Measurements from ENCODE around the gene PAX1. TPM values are rescaled to one million over a fixed set of nuclear protein-coding genes. Genes with fewer than 3 reads are reported as not detected.

The PAX1 gene
- total and polyA plus RNA-seq, 12 donors = not detected

GRCh38 chr20:21713901-21714296, 8.4 kb downstream of the PAX1 start:
- 2 to 3% methylated on average over 26 of the region's 26 CpGs for WGBS, 2 donors
- Histone ChIP-seq H3K4me1 (peaks cover 0 to 3% (median 0%) of the 10 kb centered on the region in 9 donors), H3K9me3 (no peaks in the 10 kb centered on the region), H3K4me3 (no peak overlapping the region), H3K36me3 (no peaks in the 10 kb centered on the region), H3K27me3 (peaks cover 5 to 98% (median 94%) of the 10 kb centered on the region in 7 donors), H3K27ac (no peak overlapping the region)
- DNase-seq (no peak), ATAC-seq (no peak)
- intact Hi-C loops (cut with DNase I) = loop anchor here in 3 of 10 donors (10.0 kb wide), 4 partner anchors 391 to 601 kb away; no protein-coding TSS in a partner anchor
- TF ChIP-seq CTCF (IDR thresholded peaks at IDR 0.05) = no peak

- H3K27ac ChIP-seq = no peak overlapping the region
- no peak for TF ChIP-seq CTCF (IDR thresholded peaks at IDR 0.05)
- no peaks in the 10 kb centered on the region for H3K36me3 ChIP-seq
- peaks cover 5 to 97% (median 88%) of the 10 kb centered on the region in 7 donors for H3K27me3 ChIP-seq
- ATAC-seq (no peak), DNase-seq (no peak)
- 1% methylated on average over 54 of the region's 54 CpGs for whole genome bisulfite sequencing, 2 donors
- H3K4me3 ChIP-seq = no peak overlapping the region
- H3K9me3 ChIP-seq = no peaks in the 10 kb centered on the region
- H3K4me1 ChIP-seq = peaks cover 0 to 3% (median 0%) of the 10 kb centered on the region in 9 donors
- intact Hi-C loops (cut with DNase I) = loop anchor here in 5 of 10 donors (5.0 to 10.0 kb wide), 6 partner anchors 390 to 600 kb away; no protein-coding TSS in a partner anchor
Observed at GRCh38 chr20:21714297-21715192, 9.1 kb downstream of the PAX1 start.

- no peak for TF ChIP-seq CTCF (IDR thresholded peaks at IDR 0.05)
- Histone ChIP-seq H3K27ac (no peak overlapping the region), H3K4me1 (peaks cover 0 to 3% (median 0%) of the 10 kb centered on the region in 9 donors), H3K36me3 (no peaks in the 10 kb centered on the region), H3K9me3 (no peaks in the 10 kb centered on the region), H3K4me3 (no peak overlapping the region), H3K27me3 (peaks cover 5 to 90% (median 83%) of the 10 kb centered on the region in 7 donors)
- 4 to 5% methylated on average over 10 of the region's 10 CpGs for WGBS, 2 donors
- no peak for DNase-seq
- ATAC-seq = no peak
- intact Hi-C loops (cut with DNase I) = loop anchor here in 5 of 10 donors (5.0 to 10.0 kb wide), 6 partner anchors 389 to 599 kb away; no protein-coding TSS in a partner anchor
Observed at GRCh38 chr20:21715193-21715881, 9.9 kb downstream of the PAX1 start.

- Histone ChIP-seq H3K9me3 (no peaks in the 10 kb centered on the region), H3K36me3 (no peaks in the 10 kb centered on the region), H3K4me1 (peaks cover 0 to under 1% (median 0%) of the 10 kb centered on the region in 9 donors), H3K4me3 (no peak overlapping the region), H3K27ac (no peak overlapping the region), H3K27me3 (peaks cover 0 to 47% (median 39%) of the 10 kb centered on the region in 7 donors)
- DNase-seq = peak in 1 of 2 donors; percentile 52
- WGBS, 2 donors = 7 to 8% methylated on average over 4 of the region's 4 CpGs
- intact Hi-C loops (cut with DNase I) = loop anchor here in 7 of 10 donors (2.0 to 10.0 kb wide), 7 partner anchors 385 to 595 kb away; no protein-coding TSS in a partner anchor
- TF ChIP-seq CTCF (IDR thresholded peaks at IDR 0.05) = peak; percentile 63 to 85 (median 74)
- ATAC-seq = no peak
Observed at GRCh38 chr20:21719592-21720214, 14.2 kb downstream of the PAX1 start.
